ENCODE measurements around the gene HSPB3. TPM values are rescaled to one million over a fixed set of nuclear protein-coding genes. Genes with fewer than 3 reads are reported as not detected.

The HSPB3 gene
- total and polyA plus RNA-seq, 2 of the 4 experiments (the other 2 are of a cell fraction) = 0.31 to 0.54 TPM

DNA sequence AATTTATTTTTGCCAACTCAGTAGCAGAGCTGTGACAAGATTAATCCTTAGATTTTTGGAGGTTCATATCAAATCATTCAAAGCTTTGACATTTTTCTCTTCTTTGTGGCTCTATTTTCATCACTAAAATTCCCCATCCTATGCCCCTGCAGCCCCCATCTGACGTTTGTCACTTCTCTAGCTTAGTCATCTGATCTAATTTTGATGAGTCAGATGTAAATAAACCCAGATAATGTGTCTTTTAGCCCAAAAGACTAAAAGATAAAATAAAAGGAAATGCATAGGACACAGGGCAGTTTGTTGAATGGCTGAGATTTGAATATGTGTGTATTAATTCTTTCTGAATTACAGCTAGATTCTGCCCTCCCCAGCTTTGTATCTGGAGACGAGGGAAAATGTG lies 897 bp upstream of the HSPB3 start:
- no peak overlapping the region for H3K4me3 ChIP-seq (ENCODE audit: insufficient read depth, low read depth, low read length)
- no peaks in the 10 kb centered on the region for H3K79me1 ChIP-seq (ENCODE audit: low read depth in 1 of 2, low read length in 2 of 2)
- no peak overlapping the region for H4K5ac ChIP-seq (ENCODE audit: low read depth, low read length)
- ChIA-PET POLR2A (ENCODE audit: unreplicated experiment) (interaction anchor here (0.6 kb wide), 2 partner anchors 32 to 290 kb away, joined by 3 read pairs; no protein-coding TSS in a partner anchor), CTCF (interaction anchor here (3.7 kb wide), 1 partner anchor 11 kb away, joined by 18 read pairs; no protein-coding TSS in a partner anchor)
- H3K4me1 ChIP-seq (ENCODE audit: control insufficient read depth, insufficient read depth, low read length) = peaks cover 20% of the 10 kb centered on the region
- no peak overlapping the region for H3K27ac ChIP-seq (ENCODE audit: insufficient read depth, low read length)
- H3K9me1 ChIP-seq (ENCODE audit: insufficient read depth, low read length) = peaks cover 13% of the 10 kb centered on the region; the same call in 1 of the 2 replicates
- peak overlapping the region; percentile 53; the same call in 1 of the 2 replicates for H3K4ac ChIP-seq (ENCODE audit: low read depth, low read length)
- H2BK15ac ChIP-seq (ENCODE audit: low read depth, low read length) = no peak overlapping the region
- no peaks in the 10 kb centered on the region for H4K20me1 ChIP-seq (ENCODE audit: insufficient read depth, low read length)
- no CpG with 5 or more reads among the region's 2 CpGs for WGBS, 2 experiments (ENCODE audit: extremely low coverage in 2 of 2, insufficient read length in 1 of 2)
- H3K14ac ChIP-seq (replicated peaks; ENCODE audit: low read depth, low read length) = peak overlapping the region; percentile 67; the same call in 1 of the 2 replicates
- H3K9me3 ChIP-seq (ENCODE audit: control insufficient read depth, insufficient read depth, low read length) = no peaks in the 10 kb centered on the region
- no peak for DNase-seq
- no peak overlapping the region for H4K91ac ChIP-seq (ENCODE audit: insufficient read depth, low read depth, low read length)
- H2BK20ac ChIP-seq (ENCODE audit: low read depth, low read length) = 0 out of 2 replicates have a peak overlapping the region, but pooled peaks have one; percentile 84
- H3K56ac ChIP-seq (ENCODE audit: extremely low read depth, insufficient read depth, low read length) = no peak overlapping the region
- no peak overlapping the region for H2AFZ ChIP-seq (replicated peaks; ENCODE audit: low read length, poor library complexity)
- H3K4me2 ChIP-seq (ENCODE audit: low read depth, low read length) = no peak overlapping the region
- H3K23ac ChIP-seq (ENCODE audit: low read depth, low read length) = no peak overlapping the region
- H3K27me3 ChIP-seq (ENCODE audit: control insufficient read depth, insufficient read depth, low read length) = no peaks in the 10 kb centered on the region; the same call in 1 of the 2 replicates
- H3K36me3 ChIP-seq (ENCODE audit: control insufficient read depth, insufficient read depth, low read length) = no peaks in the 10 kb centered on the region
- H2BK5ac ChIP-seq (ENCODE audit: low read depth, low read length, poor library complexity, severe bottlenecking) = no peak overlapping the region
- dilution Hi-C loops (cut with HindIII; ENCODE audit: low sequenced_read_pairs, unreplicated experiment) = no loop called here
- intact Hi-C loops (cut with micrococcal nuclease) = no loop called here
- no TSS peak for BruUV-seq (replicated peaks)
- H2BK120ac ChIP-seq (ENCODE audit: low read depth, low read length) = peak overlapping the region; percentile 68
- no peak for ATAC-seq (ENCODE audit: low read depth)
- H3K18ac ChIP-seq (ENCODE audit: low read depth, low read length) = no peak overlapping the region
- H3K9ac ChIP-seq (ENCODE audit: low read depth, low read length) = no peak overlapping the region
- no peak overlapping the region for H2AK9ac ChIP-seq (replicated peaks; ENCODE audit: low read depth, low read length, poor library complexity)
- TF ChIP-seq MAFK (IDR thresholded peaks at IDR 0.05; ENCODE audit: low read depth, low read length) (peak; percentile 77), FOS (IDR thresholded peaks at IDR 0.05; ENCODE audit: low read depth, low read length) (no peak; the same call in 1 of the 2 replicates)
- in situ Hi-C loops (cut with MboI; ENCODE audit: low sequenced_read_pairs) = no loop called here
- no peak overlapping the region for H2AK5ac ChIP-seq (ENCODE audit: low read depth, low read length)
- 0 out of 4 replicates have a peak overlapping the region, but pooled peaks of 1 of the 2 experiments have one; percentile 26 for H4K8ac ChIP-seq (ENCODE audit: low read depth in 2 of 2, low read length in 2 of 2)
